Upper lobe of right lung (tissue), 1 donor: Measurements from ENCODE around the gene RBFOX1. TPM values are rescaled to one million over a fixed set of nuclear protein-coding genes. Genes with fewer than 3 reads are reported as not detected.

Source experiments
- ATAC-seq: fragments of 200-7000 bp; cut with Tn5 transposase; one replicate; pipeline ENCODE4 v1.9.1; 2020; ENCODE audit warnings: mild to moderate bottlenecking, moderate library complexity
- DNase-seq: peaks from one replicate; pipeline ENCODE4 v3.0.0-alpha.2; 2020
- H3K27ac ChIP-seq: fragments of 200-600 bp; one replicate; pipeline ENCODE4 v1.8.0; 2022
- H3K27me3 ChIP-seq: fragments of 200-600 bp; one replicate; pipeline ENCODE4 v1.8.0; 2022; ENCODE audit warnings: mild to moderate bottlenecking
- H3K36me3 ChIP-seq: fragments of 200-600 bp; one replicate; pipeline ENCODE4 v1.8.0; 2022
- H3K4me1 ChIP-seq: fragments of 200-600 bp; one replicate; pipeline ENCODE4 v1.8.0; 2022
- H3K4me3 ChIP-seq: fragments of 200-600 bp; one replicate; pipeline ENCODE4 v1.8.0; 2022; ENCODE audit warnings: mild to moderate bottlenecking
- H3K9me3 ChIP-seq: fragments of 200-600 bp; one replicate; pipeline ENCODE4 v1.8.0; 2022
- CTCF ChIP-seq: fragments of 200-600 bp; IDR thresholded peaks from one replicate; pipeline ENCODE4 v1.8.0; 2022; ENCODE audit warnings: antibody characterized with exemption
- intact Hi-C: fragments of 100-400 bp; cut with DNase I; formaldehyde crosslinking; loops from one replicate; pipeline ENCODE4 v1.11.0; 2022
- total RNA-seq: library from RNA; stranded (reverse); fragmentation: NEBNext Ultra II Directional; extraction: Animal tissue kit (Norgen Biotek cat#: 25700); gene quantifications from one replicate; pipeline ENCODE4 v1.2.1, GENCODE V29; 2021
- donor health status: DM: no; HTN: yes; CAD: no; lungs with severe emphysema.

Gene RBFOX1
- total RNA-seq, 1 donor from 2014 or later = not detected

- peaks cover 5% of the 10 kb centered on the region for H3K4me1 ChIP-seq
- no peak overlapping the region for H3K4me3 ChIP-seq
- ATAC-seq (no peak), DNase-seq (no peak)
- no peaks in the 10 kb centered on the region for H3K36me3 ChIP-seq
- no peaks in the 10 kb centered on the region for H3K9me3 ChIP-seq
- intact Hi-C loops = no loop called here
- no peak for TF ChIP-seq CTCF
- H3K27me3 ChIP-seq = peaks cover 25% of the 10 kb centered on the region
- H3K27ac ChIP-seq = no peak overlapping the region
Measured at GRCh38 chr16:7303052-7303610, 29.5 kb upstream of the RBFOX1 start.

- H3K9me3 ChIP-seq = no peaks in the 10 kb centered on the region
- no peak overlapping the region for H3K27ac ChIP-seq
- ATAC-seq (no peak), DNase-seq (no peak)
- peaks cover 5% of the 10 kb centered on the region for H3K4me1 ChIP-seq
- intact Hi-C loops = no loop called here
- H3K36me3 ChIP-seq = no peaks in the 10 kb centered on the region
- no peak overlapping the region for H3K4me3 ChIP-seq
- peaks cover 31% of the 10 kb centered on the region for H3K27me3 ChIP-seq
- TF ChIP-seq CTCF = no peak
Measured at GRCh38 chr16:7303660-7304200, 28.9 kb upstream of the RBFOX1 start.

GRCh38 chr16:7304279-7304678 is 28.4 kb upstream of the RBFOX1 start:
- H3K4me3 ChIP-seq = no peak overlapping the region
- no peak for DNase-seq
- peaks cover 5% of the 10 kb centered on the region for H3K4me1 ChIP-seq
- H3K9me3 ChIP-seq = no peaks in the 10 kb centered on the region
- no peak for TF ChIP-seq CTCF
- intact Hi-C loops = no loop called here
- no peak overlapping the region for H3K27ac ChIP-seq
- H3K27me3 ChIP-seq = peaks cover 36% of the 10 kb centered on the region
- H3K36me3 ChIP-seq = no peaks in the 10 kb centered on the region
- ATAC-seq = no peak

GRCh38 chr16:7304958-7305357 is 27.7 kb upstream of the RBFOX1 start:
- Histone ChIP-seq H3K4me1 (peaks cover 5% of the 10 kb centered on the region), H3K4me3 (no peak overlapping the region), H3K36me3 (no peaks in the 10 kb centered on the region), H3K27me3 (peaks cover 38% of the 10 kb centered on the region), H3K9me3 (no peaks in the 10 kb centered on the region), H3K27ac (no peak overlapping the region)
- no peak for DNase-seq
- no peak for ATAC-seq
- intact Hi-C loops = no loop called here
- no peak for TF ChIP-seq CTCF

- no peaks in the 10 kb centered on the region for H3K36me3 ChIP-seq
- no peak for ATAC-seq
- no peaks in the 10 kb centered on the region for H3K4me1 ChIP-seq
- no peaks in the 10 kb centered on the region for H3K9me3 ChIP-seq
- no peak overlapping the region for H3K4me3 ChIP-seq
- no peak overlapping the region for H3K27ac ChIP-seq
- no peak for DNase-seq
- peak; percentile 21 for TF ChIP-seq CTCF
- intact Hi-C loops = no loop called here
- peaks cover 12% of the 10 kb centered on the region for H3K27me3 ChIP-seq
Measured at GRCh38 chr16:7313170-7313569, 19.5 kb upstream of the RBFOX1 start.

- intact Hi-C loops = no loop called here
- no peak for TF ChIP-seq CTCF
- no peak overlapping the region for H3K27ac ChIP-seq
- H3K4me3 ChIP-seq = no peak overlapping the region
- DNase-seq (no peak), ATAC-seq (no peak)
- no peaks in the 10 kb centered on the region for H3K36me3 ChIP-seq
- H3K4me1 ChIP-seq = no peaks in the 10 kb centered on the region
- peaks cover 3% of the 10 kb centered on the region for H3K27me3 ChIP-seq
- no peaks in the 10 kb centered on the region for H3K9me3 ChIP-seq
Measured at GRCh38 chr16:7314163-7314562, 18.5 kb upstream of the RBFOX1 start.
